Naive thymus-derived CD4-positive, alpha-beta T cell (primary cell): ENCODE data around the gene PICK1. TPM values are rescaled to one million over a fixed set of nuclear protein-coding genes. Genes with fewer than 3 reads are reported as not detected.

Source experiments
- ATAC-seq: fragments of 150-1000 bp; cut with Tn5 transposase; 2 replicates; pipeline ENCODE4 v1.10.0; 2021; ENCODE audit warnings: mild to moderate bottlenecking, moderate library complexity
- CTCF ChIA-PET: fragments of 350-600 bp; sonication (Branson Sonifier 250); formaldehyde crosslinking; loops from one replicate; lab custom pipeline; 2021; ENCODE audit warnings: antibody characterized with exemption; lab: Charles Lee
- POLR2A ChIA-PET: fragments of 350-600 bp; sonication (Branson Sonifier 250); formaldehyde crosslinking; loops from one replicate; lab custom pipeline; 2021; ENCODE audit warnings: antibody characterized with exemption, inconsistent platforms; lab: Charles Lee
- DNase-seq, 9 donors: peaks; one replicate each; pipeline versions ENCODE4 v3.0.0 to v3.0.0-alpha.2; 2020 to 2022; ENCODE audit warnings: mixed read lengths in 1 of 9
- H3K27ac ChIP-seq: one replicate; pipeline ENCODE4 v1.7.0; 2013; ENCODE audit warnings: mild to moderate bottlenecking, low read depth, low read length, moderate library complexity
- H3K27me3 ChIP-seq, 2 donors: one replicate each; pipeline ENCODE4 v1.7.0; 2013; ENCODE audit warnings: low read length in 2 of 2, mild to moderate bottlenecking in 2 of 2, moderate library complexity in 2 of 2; ENCODE audit not compliant: control insufficient read depth in 2 of 2, insufficient read depth in 2 of 2
- H3K36me3 ChIP-seq, 3 experiments: 1 replicate in 2 of 3; 2 replicates in 1 of 3; pipeline ENCODE4 v1.7.0; 2013; ENCODE audit warnings: low read length in 3 of 3, mild to moderate bottlenecking in 3 of 3, moderate library complexity in 1 of 3; ENCODE audit not compliant: insufficient read depth in 3 of 3, control insufficient read depth in 2 of 3
- H3K4me1 ChIP-seq, 2 donors: one replicate each; pipeline ENCODE4 v1.7.0; 2013; ENCODE audit warnings: low read length in 2 of 2, mild to moderate bottlenecking in 2 of 2, moderate library complexity in 1 of 2; ENCODE audit not compliant: control insufficient read depth in 2 of 2, insufficient read depth in 2 of 2
- H3K4me3 ChIP-seq: 2 replicates; pipeline ENCODE4 v1.7.0; 2013; ENCODE audit warnings: mild to moderate bottlenecking, low read length
- H3K9me3 ChIP-seq, 3 experiments: 1 replicate in 2 of 3; 2 replicates in 1 of 3; pipeline ENCODE4 v1.7.0; 2013; ENCODE audit warnings: low read length in 3 of 3; ENCODE audit not compliant: control insufficient read depth in 2 of 3
- H3K27ac Mint-ChIP-seq, 9 donors: one replicate each; pipeline ENCODE4 v1.8.0; 2020 to 2022; ENCODE audit warnings: mixed read lengths in 9 of 9, mild to moderate bottlenecking in 8 of 9, moderate library complexity in 5 of 9, inconsistent platforms in 2 of 9
- H3K27me3 Mint-ChIP-seq, 5 donors: one replicate each; pipeline ENCODE4 v1.8.0; 2021 to 2022; ENCODE audit warnings: mixed read lengths in 5 of 5, mild to moderate bottlenecking in 1 of 5
- H3K36me3 Mint-ChIP-seq, 5 donors: one replicate each; pipeline ENCODE4 v1.8.0; 2020 to 2022; ENCODE audit warnings: mixed read lengths in 5 of 5, mild to moderate bottlenecking in 3 of 5, inconsistent platforms in 1 of 5
- H3K4me1 Mint-ChIP-seq, 7 donors: one replicate each; pipeline ENCODE4 v1.8.0; 2020 to 2022; ENCODE audit warnings: mixed read lengths in 7 of 7, mild to moderate bottlenecking in 3 of 7, inconsistent platforms in 1 of 7
- H3K4me3 Mint-ChIP-seq, 10 donors: one replicate each; pipeline ENCODE4 v1.8.0; 2020 to 2022; ENCODE audit warnings: mild to moderate bottlenecking in 10 of 10, mixed read lengths in 10 of 10, moderate library complexity in 6 of 10, inconsistent platforms in 2 of 10
- H3K9me3 Mint-ChIP-seq, 11 donors: one replicate each; pipeline ENCODE4 v1.8.0; 2020 to 2022; ENCODE audit warnings: mixed read lengths in 11 of 11, mild to moderate bottlenecking in 4 of 11, inconsistent platforms in 1 of 11, moderate library complexity in 1 of 11
- intact Hi-C, 2 donors: fragments of 100-400 bp; cut with micrococcal nuclease; formaldehyde crosslinking; loops; one replicate each; pipeline ENCODE4 v1.15.1; 2023
- polyA plus RNA-seq, 2 donors: library from polyadenylated mRNA; unstranded; fragments of 300-500 nt; fragmentation: Illumina TruSeq; gene quantifications; one replicate each; pipeline ENCODE4 v1.2.3, GENCODE V29; 2021
- total RNA-seq, 6 experiments: library from RNA in 5 of 6; stranded (reverse) in 5 of 6; gene quantifications; 1 replicate in 5 of 6; 2 replicates in 1 of 6; pipeline ENCODE4 v1.2.3 and lab custom pipeline; 2021 to 2026

Gene PICK1
- 10 to 100 TPM; 10.0 to 29.3 (median 26.5) TPM for total RNA-seq
- polyA plus RNA-seq = 1 to 10 TPM; 6.3 to 6.6 TPM
- 23.4 reads per million, percentile 54 among the genes with 10 or more reads in this experiment for total RNA-seq (lab: John Stamatoyannopoulos, UW)

DNA sequence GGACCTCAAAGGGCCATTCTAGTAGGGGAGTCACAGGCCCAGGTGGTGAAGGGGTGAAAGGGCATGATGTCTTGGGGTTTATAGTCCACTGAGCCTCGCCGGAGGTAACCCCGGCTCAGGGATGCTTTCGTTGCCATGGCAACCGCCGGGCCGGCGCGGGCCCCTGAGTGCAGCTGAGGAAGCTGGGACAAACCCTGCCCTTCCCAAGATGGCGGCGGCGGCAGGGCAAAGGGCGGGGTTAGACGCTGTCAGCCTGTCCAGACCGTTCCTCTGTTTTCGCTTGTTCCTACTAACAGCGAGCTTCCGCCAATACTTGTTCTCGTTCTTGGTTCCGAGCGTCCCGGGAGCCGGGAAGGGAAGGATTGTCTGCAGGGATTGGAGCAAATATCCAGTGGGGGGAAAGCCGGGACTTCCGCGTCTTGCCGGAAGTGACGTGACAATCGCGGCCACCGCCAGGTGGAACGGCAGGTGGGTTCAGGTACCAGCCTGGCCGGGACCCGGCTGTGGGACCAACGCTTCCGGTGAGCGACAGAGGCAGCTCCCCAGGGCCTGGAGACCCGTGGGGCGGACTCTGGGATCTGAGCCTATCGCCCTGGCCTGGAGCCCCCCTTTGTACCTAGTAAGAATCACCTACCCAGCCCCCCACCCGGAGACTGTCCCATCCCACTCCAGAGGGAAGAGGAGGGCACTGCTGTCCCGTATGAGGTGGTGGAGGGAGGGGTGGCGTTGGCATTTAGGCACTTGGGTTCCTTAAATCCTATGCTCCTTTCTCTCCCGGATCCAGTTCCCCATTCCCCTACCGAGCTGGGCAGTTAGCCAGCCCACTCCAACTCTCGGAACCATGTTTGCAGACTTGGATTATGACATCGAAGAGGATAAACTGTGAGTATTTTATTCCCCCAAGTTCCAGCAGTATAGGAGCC lies at the start of gene PICK1:
TSS of gene PICK1 (plus strand) at position 436 of the 923 bp plus-strand sequence. CDS start at position 842, 406 bp downstream.
- Mint-ChIP-seq H3K9me3 (no peaks in the 10 kb centered on the region), H3K27ac (peak within 1 kb of the TSS; percentile 94 to 99 (median 98)), H3K4me3 (peak within 1 kb of the TSS; percentile 80 to 97 (median 96)), H3K4me1 (peaks cover 0 to 26% (median 21%) of the 10 kb centered on the region in 7 donors), H3K27me3 (peaks cover 0 to 16% (median 0%) of the 10 kb centered on the region in 5 donors), H3K36me3 (peaks cover 4 to 12% (median 4%) of the 10 kb centered on the region in 5 donors)
- Histone ChIP-seq H3K9me3 (no peaks in the 10 kb centered on the region), H3K4me3 (peak within 1 kb of the TSS; percentile 80), H3K4me1 (peaks cover 12 to 15% of the 10 kb centered on the region in 2 donors), H3K36me3 (peaks cover 0 to 10% (median 0%) of the 10 kb centered on the region in 3 experiments), H3K27ac (peak within 1 kb of the TSS; percentile 87), H3K27me3 (no peaks in the 10 kb centered on the region)
- ChIA-PET POLR2A (interaction anchor here (0.7 to 1.5 kb wide), 3 partner anchors 9 to 514 kb away, joined by 3 to 6 read pairs (median 4); no protein-coding TSS in a partner anchor), CTCF (no interaction called here)
- intact Hi-C loops = loop anchor here in 1 of 2 donors (2.0 to 10.0 kb wide), 3 partner anchors 624 to 1475 kb away; partner anchors contain the start of genes GTPBP1, JOSD1, RPS19BP1 and TOMM22
- DNase-seq = peak; percentile 68 to 84 (median 81)
- peak; percentile 86 for ATAC-seq

GRCh38 chr22:38009000-38009806 lies 48.0 kb upstream of the PICK1 start:
- no peak overlapping the region for H3K4me3 Mint-ChIP-seq
- Histone ChIP-seq H3K27me3 (no peaks in the 10 kb centered on the region), H3K4me1 (peaks cover 0 to 19% of the 10 kb centered on the region in 2 donors), H3K36me3 (no peaks in the 10 kb centered on the region), H3K9me3 (no peaks in the 10 kb centered on the region), H3K27ac (no peak overlapping the region), H3K4me3 (no peak overlapping the region)
- ChIA-PET CTCF (no interaction called here), POLR2A (no interaction called here)
- no peaks in the 10 kb centered on the region for H3K9me3 Mint-ChIP-seq
- peaks cover 0 to under 1% (median 0%) of the 10 kb centered on the region in 5 donors for H3K36me3 Mint-ChIP-seq
- ATAC-seq (peak; percentile 44), DNase-seq (no peak)
- no peaks in the 10 kb centered on the region for H3K27me3 Mint-ChIP-seq
- H3K4me1 Mint-ChIP-seq = peaks cover 0 to 11% (median 0%) of the 10 kb centered on the region in 7 donors
- peak overlapping the region in 3 of 9 donors; percentile 36 to 90 (median 69) for H3K27ac Mint-ChIP-seq
- intact Hi-C loops = no loop called here

DNA sequence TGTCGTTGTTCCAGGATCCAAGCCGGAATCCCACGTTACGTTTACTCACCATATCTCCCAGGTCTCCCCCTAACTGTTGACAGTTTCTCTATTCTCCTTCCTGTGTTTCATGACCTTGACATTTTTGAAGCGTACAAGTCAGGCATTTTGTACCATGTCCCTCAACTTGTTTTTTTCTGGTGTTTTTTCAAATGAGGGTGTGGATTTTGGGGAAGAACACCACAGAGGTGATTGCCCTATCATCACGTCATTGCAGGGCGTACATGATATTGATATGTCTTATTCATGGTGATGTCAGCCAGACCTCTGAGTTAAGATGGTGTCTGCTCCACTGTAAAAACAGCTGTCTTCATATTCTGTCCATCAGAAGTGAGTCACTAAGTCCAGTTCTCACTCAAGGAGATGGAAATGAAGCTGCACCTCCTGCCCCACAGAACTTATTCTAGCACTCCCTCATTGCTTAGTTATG lies 44.6 kb upstream of the PICK1 start:
- Mint-ChIP-seq H3K9me3 (no peaks in the 10 kb centered on the region), H3K4me1 (peaks cover 0 to 11% (median 0%) of the 10 kb centered on the region in 7 donors), H3K4me3 (no peak overlapping the region), H3K27ac (no peak overlapping the region), H3K36me3 (no peaks in the 10 kb centered on the region), H3K27me3 (no peaks in the 10 kb centered on the region)
- DNase-seq (no peak), ATAC-seq (no peak)
- intact Hi-C loops = no loop called here
- H3K9me3 ChIP-seq = no peaks in the 10 kb centered on the region
- ChIA-PET CTCF (no interaction called here), POLR2A (no interaction called here)
- peaks cover 0 to 13% of the 10 kb centered on the region in 2 donors for H3K4me1 ChIP-seq
- no peaks in the 10 kb centered on the region for H3K36me3 ChIP-seq
- H3K27me3 ChIP-seq = no peaks in the 10 kb centered on the region
- no peak overlapping the region for H3K4me3 ChIP-seq
- no peak overlapping the region for H3K27ac ChIP-seq

DNA sequence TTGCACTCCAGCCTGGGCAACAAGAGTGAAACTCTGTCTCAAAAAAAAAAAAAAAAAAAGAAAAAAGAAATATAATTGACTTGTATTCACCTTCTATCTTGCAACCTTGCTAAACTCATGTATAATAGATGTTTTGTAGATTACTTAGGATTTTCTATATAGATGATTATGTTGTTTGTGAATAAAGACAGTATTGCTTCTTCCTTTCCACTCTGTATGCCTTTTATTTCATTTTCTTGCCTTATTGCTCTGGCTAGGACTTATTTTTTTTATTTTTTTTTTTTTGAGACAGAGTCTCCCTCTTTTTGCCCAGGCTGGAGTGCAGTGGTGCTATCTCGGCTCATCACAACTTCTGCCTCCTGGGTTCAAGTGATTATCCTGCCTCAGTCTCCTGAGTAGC lies 43.1 kb upstream of the PICK1 start:
- Mint-ChIP-seq H3K27me3 (no peaks in the 10 kb centered on the region), H3K36me3 (no peaks in the 10 kb centered on the region), H3K4me3 (no peak overlapping the region), H3K9me3 (no peaks in the 10 kb centered on the region), H3K4me1 (peaks cover 0 to 7% (median 0%) of the 10 kb centered on the region in 7 donors), H3K27ac (no peak overlapping the region)
- DNase-seq (no peak), ATAC-seq (no peak)
- H3K4me1 ChIP-seq = peaks cover 0 to 9% of the 10 kb centered on the region in 2 donors
- POLR2A ChIA-PET = no interaction called here
- H3K9me3 ChIP-seq = no peaks in the 10 kb centered on the region
- no peak overlapping the region for H3K4me3 ChIP-seq
- no peaks in the 10 kb centered on the region for H3K36me3 ChIP-seq
- H3K27ac ChIP-seq = no peak overlapping the region
- CTCF ChIA-PET = no interaction called here
- H3K27me3 ChIP-seq = no peaks in the 10 kb centered on the region
- intact Hi-C loops = no loop called here

- H3K4me3 Mint-ChIP-seq = no peak overlapping the region
- ATAC-seq (no peak), DNase-seq (no peak)
- no peaks in the 10 kb centered on the region for H3K27me3 Mint-ChIP-seq
- no peak overlapping the region for H3K27ac ChIP-seq
- no peaks in the 10 kb centered on the region for H3K9me3 ChIP-seq
- H3K36me3 ChIP-seq = no peaks in the 10 kb centered on the region
- H3K36me3 Mint-ChIP-seq = no peaks in the 10 kb centered on the region
- POLR2A ChIA-PET = no interaction called here
- H3K9me3 Mint-ChIP-seq = no peaks in the 10 kb centered on the region
- intact Hi-C loops = no loop called here
- H3K27me3 ChIP-seq = no peaks in the 10 kb centered on the region
- no peak overlapping the region for H3K4me3 ChIP-seq
- H3K27ac Mint-ChIP-seq = no peak overlapping the region
- H3K4me1 ChIP-seq = no peaks in the 10 kb centered on the region
- CTCF ChIA-PET = no interaction called here
- peaks cover 0 to 7% (median 0%) of the 10 kb centered on the region in 7 donors for H3K4me1 Mint-ChIP-seq
These were observed 40.7 kb upstream of the PICK1 start for GRCh38 chr22:38016182-38017151.
